HEK293T (cell line): ENCODE data around the gene SH3BP5.

Source experiments
- ARNT ChIP-seq: fragments of 450-650 bp; IDR thresholded peaks from 2 replicates; pipeline ENCODE4 v1.6.1; 2017; ENCODE audit warnings: mild to moderate bottlenecking
- BHLHE40 ChIP-seq: fragments of 450-650 bp; IDR thresholded peaks from 2 replicates; pipeline ENCODE4 v1.6.1; 2016; ENCODE audit warnings: mild to moderate bottlenecking, moderate library complexity, borderline replicate concordance
- CTBP1 ChIP-seq: fragments of 450-650 bp; IDR thresholded peaks from 2 replicates; pipeline ENCODE4 v1.6.1; 2016; ENCODE audit warnings: borderline replicate concordance
- ELF4 ChIP-seq: fragments of 450-650 bp; IDR thresholded peaks from 2 replicates; pipeline ENCODE4 v1.6.1; 2017; ENCODE audit warnings: antibody characterized with exemption
- FOXA1 ChIP-seq: fragments of 450-650 bp; IDR thresholded peaks from 2 replicates; pipeline ENCODE4 v1.6.1; 2016; ENCODE audit warnings: mild to moderate bottlenecking
- FOXK2 ChIP-seq: fragments of 450-650 bp; IDR thresholded peaks from 2 replicates; pipeline ENCODE4 v1.6.1; 2016; ENCODE audit warnings: mild to moderate bottlenecking
- FOXM1 ChIP-seq: fragments of 450-650 bp; IDR thresholded peaks from 2 replicates; pipeline ENCODE4 v1.6.1; 2017; ENCODE audit warnings: mild to moderate bottlenecking, borderline replicate concordance
- NFRKB ChIP-seq: fragments of 450-650 bp; IDR thresholded peaks from 2 replicates; pipeline ENCODE4 v1.6.1; 2016; ENCODE audit warnings: mild to moderate bottlenecking, moderate library complexity
- PKNOX1 ChIP-seq: fragments of 450-650 bp; IDR thresholded peaks from 2 replicates; pipeline ENCODE4 v1.6.1; 2016
- SP1 ChIP-seq: fragments of 450-650 bp; IDR thresholded peaks from 2 replicates; pipeline ENCODE4 v1.6.1; 2017
- SUZ12 ChIP-seq: fragments of 450-650 bp; IDR thresholded peaks from 2 replicates; pipeline ENCODE4 v1.6.1; 2016; ENCODE audit warnings: mild to moderate bottlenecking
- TARDBP ChIP-seq: fragments of 450-650 bp; IDR thresholded peaks from 2 replicates; pipeline ENCODE4 v1.6.1; 2016

GRCh38 chr3:15271030-15271429, 61.4 kb downstream of the SH3BP5 start:
- no peak for TF ChIP-seq FOXK2
- no peak for TF ChIP-seq ARNT
- TF ChIP-seq ELF4 = no peak
- TF ChIP-seq NFRKB = no peak
- TF ChIP-seq SP1 = no peak
- TF ChIP-seq SUZ12 = no peak
- TF ChIP-seq FOXM1 = no peak
- TF ChIP-seq TARDBP = no peak
- TF ChIP-seq CTBP1 = no peak
- TF ChIP-seq BHLHE40 = no peak
- no peak for TF ChIP-seq FOXA1
- TF ChIP-seq PKNOX1 = no peak
